ENCODE results near the gene CFAP53. TPM values are rescaled to one million over a fixed set of nuclear protein-coding genes. Genes with fewer than 3 reads are reported as not detected.
"Not testable (repeated sequence)": the region's sequence is repeated elsewhere in the genome, so short reads cannot be mapped to it uniquely, and the experiment has no call there.

CFAP53 gene
- total and polyA plus RNA-seq, 2 experiments from 2014 or later, result 0.11 to 0.48 TPM

DNA sequence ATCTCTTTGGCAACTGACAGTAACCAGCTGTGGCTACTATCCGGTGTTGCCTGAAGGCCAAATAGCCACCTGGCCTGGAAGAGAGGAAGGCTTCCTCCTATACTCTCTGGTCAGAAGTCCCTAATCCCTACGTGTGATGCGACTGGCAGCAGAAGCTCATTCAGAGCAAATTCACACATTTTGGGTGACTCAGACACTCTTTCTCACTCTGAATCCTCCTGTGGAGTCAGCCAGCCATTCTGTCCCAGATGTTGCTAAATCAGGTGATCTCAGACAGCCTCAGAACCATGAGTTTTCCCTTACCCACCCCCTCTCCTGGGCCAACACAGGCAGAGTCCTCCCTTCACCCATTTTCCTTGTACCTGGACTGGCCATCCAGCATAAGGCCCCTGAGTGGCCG lies 34.7 kb downstream of the CFAP53 start:
- H3K27me3 ChIP-seq (replicated peaks; ENCODE audit: insufficient read depth), result no peaks in the 10 kb centered on the region; the same call in 1 of the 2 replicates
- H4K20me1 ChIP-seq (ENCODE audit: insufficient read depth), result no peaks in the 10 kb centered on the region
- H3K36me3 ChIP-seq (ENCODE audit: low read depth), result no peaks in the 10 kb centered on the region
- H3K4me1 ChIP-seq (ENCODE audit: insufficient read depth), result no peaks in the 10 kb centered on the region
- H3K9me2 ChIP-seq (ENCODE audit: insufficient read depth), result no peaks in the 10 kb centered on the region
- in situ Hi-C loops (cut with MboI), result no loop called here
- no peak overlapping the region for H2AFZ ChIP-seq
- H3K4me2 ChIP-seq (ENCODE audit: unreplicated experiment), result no peak overlapping the region
- no peaks in the 10 kb centered on the region for H3K9me3 ChIP-seq (ENCODE audit: low read depth)
- DNase-seq, result peak; percentile 33
- H3K4me3 ChIP-seq, result no peak overlapping the region
- no peak overlapping the region for H3K27ac ChIP-seq
- WGBS, 2 experiments (ENCODE audit: low coverage in 1 of 2, low lambda C conversion rate in 2 of 2, missing lambda C conversion rate in 2 of 2), result 52 to 55% methylated on average over 4 of the region's 4 CpGs
- no peaks in the 10 kb centered on the region for H3K79me2 ChIP-seq (ENCODE audit: insufficient read depth)
- H3F3A ChIP-seq (ENCODE audit: insufficient read depth), result no peaks in the 10 kb centered on the region
- TF ChIP-seq EZH2 (IDR thresholded peaks at IDR 0.05; ENCODE audit: insufficient read depth, poor library complexity, severe bottlenecking) (no peak), EZH2phosphoT487 (IDR thresholded peaks at IDR 0.05; ENCODE audit: insufficient read depth, low read depth) (no peak)
- no peak overlapping the region for H3K9ac ChIP-seq

DNA sequence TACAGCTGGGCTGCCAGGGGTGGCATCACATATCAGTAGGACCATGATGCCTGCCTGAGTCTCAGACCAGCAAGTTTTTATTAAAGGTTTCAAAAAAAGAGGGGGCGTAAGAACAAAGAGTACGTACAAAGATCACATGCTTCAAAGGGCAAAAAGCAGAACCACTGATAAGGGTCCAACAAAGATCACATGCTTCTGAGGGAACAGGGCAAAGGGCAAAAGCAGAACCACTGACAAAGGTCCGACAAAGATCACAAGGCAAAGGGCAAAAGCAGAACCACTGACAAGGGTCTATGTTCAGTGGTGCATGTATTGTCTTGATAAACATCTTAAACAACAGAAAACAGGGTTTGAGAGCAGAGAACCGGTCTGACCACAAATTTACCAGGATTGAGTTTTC lies 46.0 kb downstream of the CFAP53 start:
- H2AFZ ChIP-seq; H3K9me3 ChIP-seq (ENCODE audit: low read depth); H3K4me1 ChIP-seq (ENCODE audit: insufficient read depth); H3K4me2 ChIP-seq (ENCODE audit: unreplicated experiment); in situ Hi-C loops (cut with MboI); H4K20me1 ChIP-seq (ENCODE audit: insufficient read depth); H3K36me3 ChIP-seq (ENCODE audit: low read depth); H3K4me3 ChIP-seq; H3K9me2 ChIP-seq (ENCODE audit: insufficient read depth); H3K9ac ChIP-seq; H3K79me2 ChIP-seq (ENCODE audit: insufficient read depth); H3F3A ChIP-seq (ENCODE audit: insufficient read depth); H3K27ac ChIP-seq; DNase-seq: not testable (repeated sequence)
- WGBS, 2 experiments (ENCODE audit: low coverage in 1 of 2, low lambda C conversion rate in 2 of 2, missing lambda C conversion rate in 2 of 2), result 60 to 62% methylated on average over 4 of the region's 4 CpGs
- H3K27me3 ChIP-seq (replicated peaks; ENCODE audit: insufficient read depth), result peaks cover 16% of the 10 kb centered on the region

DNA sequence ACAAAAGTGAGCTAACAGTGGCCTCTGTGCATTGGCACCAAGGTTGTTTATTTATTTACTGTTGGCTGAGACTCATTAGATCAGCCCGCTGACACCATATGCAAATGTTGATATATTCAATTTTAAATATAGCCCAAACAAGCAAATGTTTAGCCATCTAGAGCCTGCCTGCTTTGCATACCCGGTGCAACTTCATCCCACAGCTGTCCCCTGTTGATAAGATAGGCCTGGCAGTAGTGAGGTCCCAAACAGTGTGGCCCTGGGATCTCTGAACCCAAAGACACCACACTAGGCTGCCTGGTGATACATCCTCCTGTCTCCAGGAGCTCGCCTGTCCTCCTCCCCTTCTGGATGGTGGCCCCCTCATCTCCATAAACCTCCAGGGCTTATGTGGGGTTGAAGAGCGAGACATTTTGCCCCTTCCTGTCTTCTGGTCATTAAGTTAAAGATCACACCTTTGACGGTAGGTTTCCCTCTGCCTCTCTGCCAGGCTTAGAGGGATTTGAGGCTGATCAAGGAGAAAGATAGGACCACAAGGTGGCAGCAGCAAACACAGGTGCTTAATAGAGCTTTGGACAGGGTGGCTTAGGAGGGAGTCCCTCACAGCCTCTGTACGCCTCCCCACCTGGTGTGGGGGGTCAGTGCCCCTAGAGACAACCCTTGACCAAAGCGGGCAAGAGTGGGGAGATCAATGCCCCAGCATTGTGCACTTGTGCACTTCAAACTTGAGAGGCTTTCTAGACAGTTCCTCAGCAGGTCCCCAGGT lies 47.7 kb downstream of the CFAP53 start:
- no peak overlapping the region for H2AFZ ChIP-seq
- H3K4me3 ChIP-seq, result no peak overlapping the region
- WGBS, 2 experiments (ENCODE audit: low coverage in 1 of 2, low lambda C conversion rate in 2 of 2, missing lambda C conversion rate in 2 of 2), result 29 to 31% methylated on average over 7 of the region's 7 CpGs
- no peaks in the 10 kb centered on the region for H3K9me2 ChIP-seq (ENCODE audit: insufficient read depth)
- H3K36me3 ChIP-seq (ENCODE audit: low read depth), result no peaks in the 10 kb centered on the region
- no peaks in the 10 kb centered on the region for H3K4me1 ChIP-seq (ENCODE audit: insufficient read depth)
- H3K9ac ChIP-seq, result no peak overlapping the region
- no peaks in the 10 kb centered on the region for H3K9me3 ChIP-seq (ENCODE audit: low read depth)
- no peak overlapping the region for H3K4me2 ChIP-seq (ENCODE audit: unreplicated experiment)
- H3K27me3 ChIP-seq (replicated peaks; ENCODE audit: insufficient read depth), result peaks cover 16% of the 10 kb centered on the region
- in situ Hi-C loops (cut with MboI), result no loop called here
- TF ChIP-seq EZH2phosphoT487 (IDR thresholded peaks at IDR 0.05; ENCODE audit: insufficient read depth, low read depth) (no peak), EZH2 (IDR thresholded peaks at IDR 0.05; ENCODE audit: insufficient read depth, poor library complexity, severe bottlenecking) (no peak)
- H4K20me1 ChIP-seq (ENCODE audit: insufficient read depth), result no peaks in the 10 kb centered on the region
- H3K79me2 ChIP-seq (ENCODE audit: insufficient read depth), result no peaks in the 10 kb centered on the region
- peak; percentile 33 for DNase-seq
- H3F3A ChIP-seq (ENCODE audit: insufficient read depth), result no peaks in the 10 kb centered on the region
- no peak overlapping the region for H3K27ac ChIP-seq

DNA sequence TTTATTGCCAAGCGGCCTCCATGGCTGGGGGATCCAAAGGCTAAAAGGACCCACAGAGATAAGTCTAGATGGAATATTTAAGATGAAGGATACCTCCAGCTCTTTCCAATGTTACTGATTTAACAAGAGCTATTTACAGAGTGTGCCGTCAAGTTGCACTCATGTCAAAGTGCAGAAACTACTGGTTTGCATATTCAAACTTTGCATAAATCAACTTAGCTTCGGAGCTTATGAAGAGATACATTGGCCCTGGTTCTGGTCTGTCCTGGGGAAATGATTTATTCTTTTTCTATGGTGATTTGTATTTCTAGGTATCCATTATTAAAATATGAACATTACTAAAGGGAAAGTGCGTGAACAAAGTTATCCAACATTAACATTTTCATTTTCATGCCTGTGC lies 57.0 kb downstream of the CFAP53 start:
- Histone ChIP-seq H3K27me3 (replicated peaks; ENCODE audit: insufficient read depth) (peaks cover 18% of the 10 kb centered on the region), H3K4me3 (no peak overlapping the region), H3K9me2 (ENCODE audit: insufficient read depth) (no peaks in the 10 kb centered on the region), H3K36me3 (ENCODE audit: low read depth) (no peaks in the 10 kb centered on the region), H3K27ac (no peak overlapping the region), H3K4me1 (ENCODE audit: insufficient read depth) (no peaks in the 10 kb centered on the region), H3K4me2 (ENCODE audit: unreplicated experiment) (no peak overlapping the region), H4K20me1 (ENCODE audit: insufficient read depth) (no peaks in the 10 kb centered on the region), H2AFZ (no peak overlapping the region), H3K79me2 (ENCODE audit: insufficient read depth) (no peaks in the 10 kb centered on the region), H3K9ac (no peak overlapping the region), H3K9me3 (ENCODE audit: low read depth) (no peaks in the 10 kb centered on the region), H3F3A (ENCODE audit: insufficient read depth) (no peaks in the 10 kb centered on the region)
- no peak for TF ChIP-seq EZH2 (IDR thresholded peaks at IDR 0.05; ENCODE audit: insufficient read depth, poor library complexity, severe bottlenecking)
- TF ChIP-seq EZH2phosphoT487 (IDR thresholded peaks at IDR 0.05; ENCODE audit: insufficient read depth, low read depth), result no peak
- 37 to 45% methylated on average over 4 of the region's 4 CpGs for WGBS, 2 experiments (ENCODE audit: low coverage in 1 of 2, low lambda C conversion rate in 2 of 2, missing lambda C conversion rate in 2 of 2)
- in situ Hi-C loops (cut with MboI), result no loop called here
- no peak for DNase-seq

DNA sequence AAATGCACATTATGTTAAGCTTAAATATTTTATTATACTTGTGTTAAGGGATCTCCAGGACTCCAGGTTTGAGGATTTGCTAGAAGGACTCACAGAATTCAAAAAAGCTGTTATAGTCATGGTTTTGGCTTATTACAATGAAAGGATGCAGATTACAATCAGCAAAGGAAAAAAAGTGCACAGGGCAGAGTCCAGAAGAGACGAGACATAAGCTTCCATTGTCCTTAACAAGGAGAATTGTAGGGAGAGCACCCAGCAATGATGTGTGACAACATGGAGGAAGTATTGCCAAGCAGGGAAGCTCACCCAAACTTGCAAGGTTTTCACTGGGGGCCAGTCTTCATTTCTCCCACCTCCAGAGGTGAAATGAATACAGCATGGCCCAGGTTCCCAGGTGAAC lies 58.6 kb downstream of the CFAP53 start:
- Histone ChIP-seq H3K79me2 (ENCODE audit: insufficient read depth) (no peaks in the 10 kb centered on the region), H3K36me3 (ENCODE audit: low read depth) (no peaks in the 10 kb centered on the region), H3K9me3 (ENCODE audit: low read depth) (no peaks in the 10 kb centered on the region), H3K4me1 (ENCODE audit: insufficient read depth) (no peaks in the 10 kb centered on the region), H3K9me2 (ENCODE audit: insufficient read depth) (no peaks in the 10 kb centered on the region), H3K27me3 (replicated peaks; ENCODE audit: insufficient read depth) (peaks cover 27% of the 10 kb centered on the region), H2AFZ (no peak overlapping the region), H3K4me2 (ENCODE audit: unreplicated experiment) (no peak overlapping the region), H4K20me1 (ENCODE audit: insufficient read depth) (no peaks in the 10 kb centered on the region), H3K27ac (no peak overlapping the region), H3K4me3 (no peak overlapping the region), H3F3A (ENCODE audit: insufficient read depth) (no peaks in the 10 kb centered on the region), H3K9ac (no peak overlapping the region)
- WGBS, 2 experiments (ENCODE audit: low coverage in 1 of 2, low lambda C conversion rate in 2 of 2, missing lambda C conversion rate in 2 of 2), result 19 to 37% methylated on average over 1 of the region's 1 CpG
- TF ChIP-seq EZH2phosphoT487 (IDR thresholded peaks at IDR 0.05; ENCODE audit: insufficient read depth, low read depth) (no peak), EZH2 (IDR thresholded peaks at IDR 0.05; ENCODE audit: insufficient read depth, poor library complexity, severe bottlenecking) (no peak)
- in situ Hi-C loops (cut with MboI), result no loop called here
- no peak for DNase-seq

All from GM23248 (cell line).